HepG2 (cell line): ENCODE measurements around the gene PCYT2. TPM values are rescaled to one million over a fixed set of nuclear protein-coding genes. Genes with fewer than 3 reads are reported as not detected.

Experiments used
- ARNT2 ChIP-seq: sonication (generic); formaldehyde crosslinking; IDR thresholded peaks from 2 replicates; pipeline ENCODE4 v1.8.0; 2022; ENCODE audit warnings: mild to moderate bottlenecking, low read depth, missing genetic modification reagents, moderate library complexity
- CBX2 ChIP-seq, 2 experiments: fragments of 200-600 bp in 1 of 2; sonication (generic); formaldehyde crosslinking in 1 of 2; IDR thresholded peaks; 2 replicates each; pipeline versions ENCODE4 v1.7.0 to v1.8.1; 2018 to 2022; ENCODE audit warnings: low read depth in 2 of 2, low read length in 1 of 2, mild to moderate bottlenecking in 1 of 2, missing genetic modification reagents in 1 of 2
- DZIP1 ChIP-seq: sonication (generic); formaldehyde crosslinking; IDR thresholded peaks from 2 replicates; pipeline ENCODE4 v1.5.0; 2020; ENCODE audit warnings: mild to moderate bottlenecking, missing genetic modification reagents
- HCFC1 ChIP-seq: fragments of 150-350 bp; IDR thresholded peaks from 2 replicates; pipeline ENCODE4 v1.6.1; 2014; ENCODE audit warnings: low read depth, low read length
- HDAC6 ChIP-seq: fragments of 200-600 bp; sonication (generic); IDR thresholded peaks from 2 replicates; pipeline ENCODE4 v1.7.0; 2017; ENCODE audit warnings: mild to moderate bottlenecking, antibody characterized with exemption, low read length, low read depth
- HNF4A ChIP-seq: sonication (generic); formaldehyde crosslinking; IDR thresholded peaks from 2 replicates; pipeline ENCODE4 v1.4.0; 2020; ENCODE audit warnings: missing genetic modification reagents
- ISX ChIP-seq: sonication (generic); formaldehyde crosslinking; conservative IDR thresholded peaks from 2 replicates; pipeline ENCODE4 v1.5.0; 2020; ENCODE audit warnings: missing genetic modification reagents
- MXD4 ChIP-seq: IDR thresholded peaks from 2 replicates; pipeline ENCODE4 v1.6.1; 2016; ENCODE audit warnings: mild to moderate bottlenecking, missing biosample characterization, missing genetic modification reagents
- NFE2L1 ChIP-seq: sonication (generic); formaldehyde crosslinking; IDR thresholded peaks from 2 replicates; pipeline ENCODE4 v1.4.0; 2020; ENCODE audit warnings: missing genetic modification reagents, mild to moderate bottlenecking, borderline replicate concordance
- PHF20 ChIP-seq: sonication (generic); formaldehyde crosslinking; IDR thresholded peaks from 2 replicates; pipeline ENCODE4 v1.5.0; 2020; ENCODE audit warnings: mild to moderate bottlenecking, missing genetic modification reagents
- SAFB2 ChIP-seq: sonication (generic); formaldehyde crosslinking; IDR thresholded peaks from 2 replicates; pipeline ENCODE4 v1.5.1; 2020; ENCODE audit warnings: missing genetic modification reagents, low read depth, mild to moderate bottlenecking, borderline replicate concordance
- SALL1 ChIP-seq: sonication (generic); formaldehyde crosslinking; IDR thresholded peaks from 2 replicates; pipeline ENCODE4 v1.8.0; 2022; ENCODE audit warnings: mild to moderate bottlenecking, missing genetic modification reagents
- SNRNP70 ChIP-seq: fragments of 200-400 bp; formaldehyde crosslinking; IDR thresholded peaks from 2 replicates; pipeline ENCODE4 v1.6.1; 2017; ENCODE audit warnings: mild to moderate bottlenecking, low read depth, low read length, moderate library complexity
- YEATS4 ChIP-seq: sonication (generic); formaldehyde crosslinking; IDR thresholded peaks from 2 replicates; pipeline ENCODE4 v1.4.0; 2020; ENCODE audit warnings: missing genetic modification reagents, borderline replicate concordance
- ZC3H4 ChIP-seq: sonication (generic); formaldehyde crosslinking; IDR thresholded peaks from 2 replicates; pipeline ENCODE4 v1.4.0; 2020; ENCODE audit warnings: missing genetic modification reagents, borderline replicate concordance
- ZFP36L2 ChIP-seq: sonication (generic); formaldehyde crosslinking; IDR thresholded peaks from 2 replicates; pipeline ENCODE4 v1.4.0; 2020; ENCODE audit warnings: missing genetic modification reagents
- ZNF3 ChIP-seq: IDR thresholded peaks from 2 replicates; pipeline ENCODE4 v1.7.0; 2017; ENCODE audit warnings: inconsistent platforms
- ZNF33A ChIP-seq: sonication (generic); formaldehyde crosslinking; IDR thresholded peaks from 2 replicates; pipeline ENCODE4 v1.5.1; 2020; ENCODE audit warnings: missing genetic modification reagents, mild to moderate bottlenecking, moderate library complexity, borderline replicate concordance
- ZNF441 ChIP-seq: sonication (generic); formaldehyde crosslinking; IDR thresholded peaks from 2 replicates; pipeline ENCODE4 v1.7.0; 2021; ENCODE audit warnings: missing genetic modification reagents, borderline replicate concordance
- ZNF451 ChIP-seq: sonication (generic); formaldehyde crosslinking; IDR thresholded peaks from 2 replicates; pipeline ENCODE4 v1.5.0; 2020; ENCODE audit warnings: mild to moderate bottlenecking, missing genetic modification reagents
- ZNF552 ChIP-seq: sonication (generic); formaldehyde crosslinking; IDR thresholded peaks from 2 replicates; pipeline ENCODE4 v1.9.0; 2022; ENCODE audit warnings: missing genetic modification reagents, mild to moderate bottlenecking, borderline replicate concordance
- ZNF652 ChIP-seq: IDR thresholded peaks from 2 replicates; pipeline ENCODE4 v1.6.1; 2016; ENCODE audit warnings: low read depth, borderline replicate concordance
- ZNF7 ChIP-seq: IDR thresholded peaks from 2 replicates; pipeline ENCODE4 v1.6.1; 2016; ENCODE audit warnings: missing biosample characterization, missing genetic modification reagents
- ZNF704 ChIP-seq: sonication (generic); formaldehyde crosslinking; IDR thresholded peaks from 2 replicates; pipeline ENCODE4 v1.8.1; 2023; ENCODE audit warnings: mild to moderate bottlenecking, inconsistent platforms, moderate library complexity, missing genetic modification reagents, borderline replicate concordance
- ZNF776 ChIP-seq: sonication (generic); formaldehyde crosslinking; IDR thresholded peaks from 2 replicates; pipeline ENCODE4 v1.4.0; 2020; ENCODE audit warnings: mild to moderate bottlenecking, missing genetic modification reagents
- ZSCAN31 ChIP-seq: sonication (generic); formaldehyde crosslinking; IDR thresholded peaks from 2 replicates; pipeline ENCODE4 v1.5.0; 2020; ENCODE audit warnings: low read depth, mild to moderate bottlenecking, missing genetic modification reagents
- ZZZ3 ChIP-seq: sonication (generic); formaldehyde crosslinking; IDR thresholded peaks from 2 replicates; pipeline ENCODE4 v1.4.0; 2020; ENCODE audit warnings: missing genetic modification reagents, mild to moderate bottlenecking, borderline replicate concordance
- polyA plus RNA-seq, 8 experiments: library from polyadenylated mRNA; depleted of rRNA in 3 of 8; stranded (reverse) in 7 of 8; unstranded in 1 of 8; fragments of >200 nt; fragmentation: Illumina TruSeq in 4 of 8; extraction: Trizol in 4 of 8; gene quantifications; 2 replicates each; pipeline versions ENCODE4 v1.2.1 to v1.2.3, GENCODE V29; 2011 to 2016; ENCODE audit warnings: low read depth in 4 of 8, missing spikeins in 1 of 8, mixed read lengths in 1 of 8; ENCODE audit not compliant: insufficient read depth in 1 of 8
- total RNA-seq, 5 experiments: library from RNA; depleted of rRNA; stranded (reverse); fragments of >200 nt; fragmentation: Illumina TruSeq; extraction: Trizol; gene quantifications; 2 replicates each; pipeline ENCODE4 v1.2.3, GENCODE V29; 2016; ENCODE audit warnings: low read depth in 1 of 5

The PCYT2 gene
- total and polyA plus RNA-seq, 2 of the 13 experiments (the other 11 are each of a cell fraction or from before 2014, with no cell fraction given), result 147 to 297 TPM

GRCh38 chr17:81909966-81910839 lies 996 bp downstream of the PCYT2 start (continued):
- TF ChIP-seq MXD4 (CRISPR knock-in tag) (peak; percentile 90), ZNF552 (CRISPR knock-in tag) (0 out of 2 replicates have a peak, but pooled peaks have one; percentile 19), ZNF652 (no peak), SALL1 (CRISPR knock-in tag) (peak; percentile 80; the same call in 1 of the 2 replicates), ARNT2 (CRISPR knock-in tag) (peak; percentile 71; the same call in 1 of the 2 replicates), HNF4A (CRISPR knock-in tag) (peak; percentile 100), SNRNP70 (no peak), ZNF7 (CRISPR knock-in tag) (no peak), ISX (CRISPR knock-in tag) (peak; percentile 71; the same call in 1 of the 2 replicates), SAFB2 (peak; percentile 59; the same call in 1 of the 2 replicates), ZNF704 (CRISPR knock-in tag) (no peak), HDAC6 (no peak), HCFC1 (no peak), ZZZ3 (peak; percentile 82), PHF20 (no peak; the same call in 1 of the 2 replicates), ZC3H4 (CRISPR knock-in tag) (peak; percentile 97), ZNF776 (CRISPR knock-in tag) (no peak), DZIP1 (peak; percentile 27; the same call in 1 of the 2 replicates), ZFP36L2 (CRISPR knock-in tag) (0 out of 2 replicates have a peak, but pooled peaks have one; percentile 14), NFE2L1 (CRISPR knock-in tag) (peak; percentile 60; the same call in 1 of the 2 replicates), ZNF441 (CRISPR knock-in tag) (no peak), YEATS4 (peak; percentile 96), ZSCAN31 (CRISPR knock-in tag) (peak; percentile 33; the same call in 1 of the 2 replicates), ZNF451 (CRISPR knock-in tag) (no peak), CBX2 (IDR thresholded peaks at IDR 0.05; ENCODE audit: low read depth, low read length) (no peak), CBX2 (CRISPR knock-in tag; IDR thresholded peaks at IDR 0.05; ENCODE audit: low read depth) (no peak; the same call in 1 of the 2 replicates), ZNF3 (CRISPR knock-in tag) (no peak), ZNF33A (CRISPR knock-in tag) (no peak)
